Keratinocyte (primary cell): Measurements from ENCODE around the gene EIF3B. TPM values are rescaled to one million over a fixed set of nuclear protein-coding genes. Genes with fewer than 3 reads are reported as not detected.

Source experiments
- DNase-seq: peaks from one replicate; pipeline ENCODE4 v3.0.0-alpha.2; 2011; ENCODE audit warnings: low read depth, missing footprints, low spot score
- FAIRE-seq: peaks from 2 replicates; lab custom pipeline; 2011; peaks lifted over from hg19 to GRCh38; lab: Jason Lieb, UNC
- H2AFZ ChIP-seq: 2 replicates; pipeline ENCODE4 v1.6.0; 2012; ENCODE audit warnings: low read length, control low read depth, inconsistent platforms; ENCODE audit not compliant: control insufficient read depth
- H3K27ac ChIP-seq: 2 replicates; pipeline ENCODE4 v1.5.1; 2011; ENCODE audit warnings: low read length; ENCODE audit not compliant: control insufficient read depth, insufficient read depth
- H3K27me3 ChIP-seq: 3 replicates; pipeline ENCODE4 v1.6.0; 2011; ENCODE audit warnings: low read length; ENCODE audit not compliant: control insufficient read depth, insufficient read depth; ENCODE audit errors: extremely low read depth
- H3K36me3 ChIP-seq, 2 experiments: 2 replicates in 1 of 2; 3 replicates in 1 of 2; pipeline ENCODE4 v1.5.1; 2011; ENCODE audit warnings: low read length in 2 of 2, mild to moderate bottlenecking in 1 of 2; ENCODE audit not compliant: control insufficient read depth in 2 of 2, insufficient read depth in 2 of 2; ENCODE audit errors: extremely low read depth in 1 of 2
- H3K4me1 ChIP-seq: 3 replicates; pipeline ENCODE4 v1.5.1; 2011; ENCODE audit warnings: low read length; ENCODE audit not compliant: control insufficient read depth, insufficient read depth; ENCODE audit errors: extremely low read depth
- H3K4me2 ChIP-seq: 3 replicates; pipeline ENCODE4 v1.6.0; 2011; ENCODE audit warnings: low read depth, low read length; ENCODE audit not compliant: control insufficient read depth, insufficient read depth; ENCODE audit errors: extremely low read depth
- H3K4me3 ChIP-seq, 3 experiments: fragments of 200-600 bp in 1 of 3; sonication (generic) in 1 of 3; 2 replicates in 2 of 3; 3 replicates in 1 of 3; pipeline ENCODE4 v1.5.1; 2011 to 2016; ENCODE audit warnings: low read length in 3 of 3, mild to moderate bottlenecking in 3 of 3, control low read depth in 2 of 3, inconsistent platforms in 1 of 3, low read depth in 1 of 3, mixed read lengths in 1 of 3, mixed run types in 1 of 3, moderate library complexity in 1 of 3; ENCODE audit not compliant: control insufficient read depth in 2 of 3, insufficient read depth in 2 of 3; ENCODE audit errors: extremely low read depth in 1 of 3
- H3K79me2 ChIP-seq: 2 replicates; pipeline ENCODE4 v1.6.0; 2012; ENCODE audit warnings: low read length; ENCODE audit not compliant: control insufficient read depth, insufficient read depth
- H3K9ac ChIP-seq: 3 replicates; pipeline ENCODE4 v1.6.0; 2011; ENCODE audit warnings: low read length; ENCODE audit not compliant: control insufficient read depth, insufficient read depth; ENCODE audit errors: extremely low read depth
- H3K9me1 ChIP-seq: 3 replicates; pipeline ENCODE4 v1.6.0; 2011; ENCODE audit warnings: low read length; ENCODE audit not compliant: control insufficient read depth, insufficient read depth; ENCODE audit errors: extremely low read depth
- H3K9me3 ChIP-seq: 2 replicates; pipeline ENCODE4 v1.5.1; 2012; ENCODE audit warnings: low read depth, low read length; ENCODE audit not compliant: control insufficient read depth
- H4K20me1 ChIP-seq: 3 replicates; pipeline ENCODE4 v1.6.0; 2011; ENCODE audit warnings: low read length; ENCODE audit not compliant: control insufficient read depth, insufficient read depth; ENCODE audit errors: extremely low read depth
- EZH2 ChIP-seq: IDR thresholded peaks from one replicate; pipeline ENCODE4 v1.6.1; 2012; ENCODE audit warnings: inconsistent platforms, mild to moderate bottlenecking, low read length, moderate library complexity
- dilution Hi-C: fragments of 300-500 bp; cut with MboI; formaldehyde crosslinking; loops from one replicate; pipeline ENCODE4 v1.7.0; 2020; ENCODE audit warnings: low sequenced_read_pairs; ENCODE audit not compliant: extremely low pct_ligation_motif_present
- polyA plus RNA-seq, 5 experiments: library from polyadenylated mRNA; depleted of rRNA in 3 of 5; stranded (reverse) in 3 of 5; stranded (forward) in 1 of 5; unstranded in 1 of 5; fragments of >200 nt; gene quantifications; 1 replicate in 1 of 5; 2 replicates in 3 of 5; 3 replicates in 1 of 5; pipeline versions ENCODE4 v1.2.1 to v1.2.3, GENCODE V29; 2011 to 2012; ENCODE audit warnings: missing spikeins in 2 of 5, low read depth in 1 of 5, low replicate concordance in 1 of 5
- TF ChIP-seq, protein P1 (sequence below), 3 experiments: IDR thresholded peaks in 1 of 3; conservative IDR thresholded peaks in 1 of 3; optimal IDR thresholded peaks in 1 of 3; 2 replicates in 2 of 3; 3 replicates in 1 of 3; pipeline versions ENCODE3 to v1.5.1; 2011; ENCODE audit warnings: low read length in 3 of 3, mild to moderate bottlenecking in 3 of 3, moderate library complexity in 2 of 3, control low read depth in 1 of 3, inconsistent platforms in 1 of 3; ENCODE audit not compliant: insufficient read depth in 2 of 3; ENCODE audit errors: extremely low read depth in 1 of 3

The EIF3B gene
- polyA plus RNA-seq, 1 donor (not counting 4 experiments of a cell fraction or from before 2014, with no cell fraction given): 169 TPM

DNA sequence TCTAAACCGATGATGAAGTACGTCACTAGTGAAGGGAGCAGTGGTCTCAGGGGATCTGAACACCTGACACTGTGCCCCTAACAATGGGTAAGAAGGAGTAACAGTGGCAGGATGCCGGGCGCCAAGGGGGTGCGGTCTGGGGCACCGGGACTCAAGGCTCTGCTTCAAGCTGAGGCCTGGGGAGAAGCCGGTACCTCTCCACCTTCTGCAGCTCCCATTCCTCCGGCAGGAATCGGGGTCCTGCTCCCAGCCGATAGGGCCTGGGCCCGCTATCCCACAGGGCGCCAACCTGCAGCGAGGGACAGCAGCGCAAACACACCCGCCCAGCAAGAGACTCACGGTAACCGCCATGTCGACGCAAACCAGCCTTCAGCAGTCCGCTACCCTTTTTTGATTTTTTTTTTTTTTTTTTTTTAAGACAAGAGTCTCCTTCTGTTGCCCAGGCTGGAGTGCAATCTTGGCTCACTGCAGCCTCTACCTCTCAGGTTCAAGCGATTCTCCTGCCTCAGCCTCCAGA, 40.0 kb downstream of the EIF3B start:
- FAIRE-seq (no peak), DNase-seq (no peak)
- H3K9me3 ChIP-seq: no peaks in the 10 kb centered on the region
- H3K4me3 ChIP-seq: no peak overlapping the region
- H3K9me1 ChIP-seq: no peaks in the 10 kb centered on the region
- peaks cover 0 to 9% of the 10 kb centered on the region in 2 experiments for H3K36me3 ChIP-seq
- peaks cover 2% of the 10 kb centered on the region for H3K4me1 ChIP-seq
- H3K4me2 ChIP-seq: no peak overlapping the region
- H3K9ac ChIP-seq: no peak overlapping the region
- H3K79me2 ChIP-seq: no peaks in the 10 kb centered on the region
- H2AFZ ChIP-seq: no peak overlapping the region
- H4K20me1 ChIP-seq: no peaks in the 10 kb centered on the region
- TF ChIP-seq EZH2: no peak
- TF ChIP-seq, protein P1, sequence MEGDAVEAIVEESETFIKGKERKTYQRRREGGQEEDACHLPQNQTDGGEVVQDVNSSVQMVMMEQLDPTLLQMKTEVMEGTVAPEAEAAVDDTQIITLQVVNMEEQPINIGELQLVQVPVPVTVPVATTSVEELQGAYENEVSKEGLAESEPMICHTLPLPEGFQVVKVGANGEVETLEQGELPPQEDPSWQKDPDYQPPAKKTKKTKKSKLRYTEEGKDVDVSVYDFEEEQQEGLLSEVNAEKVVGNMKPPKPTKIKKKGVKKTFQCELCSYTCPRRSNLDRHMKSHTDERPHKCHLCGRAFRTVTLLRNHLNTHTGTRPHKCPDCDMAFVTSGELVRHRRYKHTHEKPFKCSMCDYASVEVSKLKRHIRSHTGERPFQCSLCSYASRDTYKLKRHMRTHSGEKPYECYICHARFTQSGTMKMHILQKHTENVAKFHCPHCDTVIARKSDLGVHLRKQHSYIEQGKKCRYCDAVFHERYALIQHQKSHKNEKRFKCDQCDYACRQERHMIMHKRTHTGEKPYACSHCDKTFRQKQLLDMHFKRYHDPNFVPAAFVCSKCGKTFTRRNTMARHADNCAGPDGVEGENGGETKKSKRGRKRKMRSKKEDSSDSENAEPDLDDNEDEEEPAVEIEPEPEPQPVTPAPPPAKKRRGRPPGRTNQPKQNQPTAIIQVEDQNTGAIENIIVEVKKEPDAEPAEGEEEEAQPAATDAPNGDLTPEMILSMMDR (optimal IDR thresholded peaks at IDR 0.05 in 1 of 3, IDR thresholded peaks at IDR 0.05 in 1 of 3, conservative IDR thresholded peaks at IDR 0.05 in 1 of 3; ENCODE audit: extremely low read depth in 1 of 3, insufficient read depth in 2 of 3, low read length in 3 of 3): no peak
- H3K27me3 ChIP-seq: no peaks in the 10 kb centered on the region
- H3K27ac ChIP-seq: no peak overlapping the region
- dilution Hi-C loops: no loop called here

DNA sequence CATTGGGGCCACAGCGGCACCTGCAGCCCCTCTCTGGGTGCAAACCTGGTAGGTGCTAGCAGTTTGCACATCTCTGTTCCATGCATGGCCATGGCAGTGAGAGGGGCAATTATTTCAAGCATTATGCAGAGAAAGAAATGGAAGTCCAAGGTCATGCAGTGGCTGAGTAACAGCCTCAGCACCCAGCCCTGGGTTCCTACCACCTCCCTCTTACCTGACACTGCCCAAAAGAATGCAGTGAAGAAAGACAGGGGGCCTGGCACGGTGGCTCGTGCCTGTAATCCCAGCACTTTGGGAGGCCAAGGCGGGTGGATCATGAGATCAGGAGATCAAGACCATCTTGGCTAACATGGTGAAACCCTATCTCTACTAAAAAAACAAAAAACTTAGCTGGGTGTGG, 43.9 kb downstream of the EIF3B start:
- no peak overlapping the region for H3K9ac ChIP-seq
- dilution Hi-C loops: no loop called here

More for the DNA sequence above, 43.9 kb downstream of the EIF3B start:
- FAIRE-seq (no peak), DNase-seq (no peak)
- Histone ChIP-seq H3K36me3 (no peaks in the 10 kb centered on the region), H3K79me2 (no peaks in the 10 kb centered on the region), H2AFZ (no peak overlapping the region), H3K4me1 (peaks cover 16% of the 10 kb centered on the region), H3K4me3 (no peak overlapping the region), H3K9me3 (no peaks in the 10 kb centered on the region), H3K9me1 (no peaks in the 10 kb centered on the region), H4K20me1 (no peaks in the 10 kb centered on the region), H3K27ac (no peak overlapping the region), H3K4me2 (no peak overlapping the region), H3K27me3 (no peaks in the 10 kb centered on the region)
- TF ChIP-seq, protein P1 (optimal IDR thresholded peaks at IDR 0.05 in 1 of 3, IDR thresholded peaks at IDR 0.05 in 1 of 3, conservative IDR thresholded peaks at IDR 0.05 in 1 of 3; ENCODE audit: extremely low read depth in 1 of 3, insufficient read depth in 2 of 3, low read length in 3 of 3): no peak
- TF ChIP-seq EZH2: no peak
